Panc1 (cell line): ENCODE measurements around the gene VAPB.

Source experiments
- POLR2AphosphoS5 ChIP-seq: IDR thresholded peaks from 2 replicates; pipeline ENCODE4 v1.6.1; 2012; ENCODE audit warnings: mild to moderate bottlenecking, low read depth, low read length, moderate library complexity
- TF ChIP-seq, protein P1 (sequence below): fragments of 450-650 bp; IDR thresholded peaks from 2 replicates; pipeline ENCODE4 v1.5.1; 2017; ENCODE audit warnings: mild to moderate bottlenecking

GRCh38 chr20:58402305-58402704 lies 13.3 kb downstream of the VAPB start:
- TF ChIP-seq, protein P1, sequence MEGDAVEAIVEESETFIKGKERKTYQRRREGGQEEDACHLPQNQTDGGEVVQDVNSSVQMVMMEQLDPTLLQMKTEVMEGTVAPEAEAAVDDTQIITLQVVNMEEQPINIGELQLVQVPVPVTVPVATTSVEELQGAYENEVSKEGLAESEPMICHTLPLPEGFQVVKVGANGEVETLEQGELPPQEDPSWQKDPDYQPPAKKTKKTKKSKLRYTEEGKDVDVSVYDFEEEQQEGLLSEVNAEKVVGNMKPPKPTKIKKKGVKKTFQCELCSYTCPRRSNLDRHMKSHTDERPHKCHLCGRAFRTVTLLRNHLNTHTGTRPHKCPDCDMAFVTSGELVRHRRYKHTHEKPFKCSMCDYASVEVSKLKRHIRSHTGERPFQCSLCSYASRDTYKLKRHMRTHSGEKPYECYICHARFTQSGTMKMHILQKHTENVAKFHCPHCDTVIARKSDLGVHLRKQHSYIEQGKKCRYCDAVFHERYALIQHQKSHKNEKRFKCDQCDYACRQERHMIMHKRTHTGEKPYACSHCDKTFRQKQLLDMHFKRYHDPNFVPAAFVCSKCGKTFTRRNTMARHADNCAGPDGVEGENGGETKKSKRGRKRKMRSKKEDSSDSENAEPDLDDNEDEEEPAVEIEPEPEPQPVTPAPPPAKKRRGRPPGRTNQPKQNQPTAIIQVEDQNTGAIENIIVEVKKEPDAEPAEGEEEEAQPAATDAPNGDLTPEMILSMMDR: no peak
- no peak for TF ChIP-seq POLR2AphosphoS5
